GM12878 (cell line): ENCODE results near the gene FHIP1A. TPM values are rescaled to one million over a fixed set of nuclear protein-coding genes. Genes with fewer than 3 reads are reported as not detected.

Experiments used
- ATAC-seq: fragments of 200-7000 bp; cut with Tn5 transposase; 3 replicates; pipeline ENCODE4 v1.9.1; 2020; ENCODE audit warnings: mild to moderate bottlenecking, moderate library complexity
- BruUV-seq: library from RNA; stranded (reverse); fragments of 400-500 nt; replicated peaks from 2 replicates; lab custom pipeline; 2021; lab: Mats Ljungman, UMichigan
- CTCF ChIA-PET: fragments of 300-600 bp; sonication (Branson Sonifier 250); formaldehyde crosslinking; extraction: SDS; loops from one replicate; lab custom pipeline; 2021; ENCODE audit warnings: inconsistent platforms; lab: Yijun Ruan, JAX
- POLR2A ChIA-PET: fragments of 350-600 bp; formaldehyde crosslinking; extraction: SDS; loops from one replicate; lab custom pipeline; 2021; ENCODE audit warnings: inconsistent platforms; lab: Charles Lee
- RAD21 ChIA-PET: fragments of 300-600 bp; sonication (Branson Sonifier 250); formaldehyde crosslinking; loops from one replicate; lab custom pipeline; 2023; ENCODE audit warnings: antibody characterized with exemption; ENCODE audit not compliant: unreplicated experiment; lab: Charles Lee
- SMC1A ChIA-PET: fragments of 300-600 bp; sonication (Branson Sonifier 250); formaldehyde crosslinking; loops from one replicate; lab custom pipeline; 2023; ENCODE audit not compliant: unreplicated experiment, uncharacterized antibody; lab: Charles Lee
- DNase-seq: peaks from one replicate; pipeline ENCODE4 v3.0.0-alpha.2; 2011; ENCODE audit warnings: low read depth, low spot score
- FAIRE-seq: peaks from 3 replicates; lab custom pipeline; 2011; peaks lifted over from hg19 to GRCh38; lab: Jason Lieb, UNC
- H2AFZ ChIP-seq: 2 replicates; pipeline ENCODE4 v1.6.0; 2011; ENCODE audit warnings: low read depth, low read length, control low read depth; ENCODE audit not compliant: control insufficient read depth
- H3K27ac ChIP-seq: 2 replicates; pipeline ENCODE4 v1.5.1; 2011; ENCODE audit warnings: control low read depth; ENCODE audit not compliant: control insufficient read depth, insufficient read depth
- H3K27me3 ChIP-seq, 2 experiments: replicated peaks in 1 of 2; 2 replicates each; pipeline versions ENCODE4 v1.6.0 to v1.6.1; 2011; ENCODE audit warnings: low read length in 1 of 2; ENCODE audit not compliant: control insufficient read depth in 2 of 2, insufficient read depth in 2 of 2
- H3K36me3 ChIP-seq, 2 experiments: 2 replicates each; pipeline ENCODE4 v1.5.1; 2011; ENCODE audit warnings: low read length in 1 of 2; ENCODE audit not compliant: control insufficient read depth in 2 of 2, insufficient read depth in 2 of 2
- H3K4me1 ChIP-seq: 2 replicates; pipeline ENCODE4 v1.6.1; 2011; ENCODE audit warnings: mild to moderate bottlenecking, low read length, moderate library complexity, mixed read lengths; ENCODE audit not compliant: control insufficient read depth, insufficient read depth
- H3K4me2 ChIP-seq: 2 replicates; pipeline ENCODE4 v1.6.0; 2011; ENCODE audit warnings: control low read depth; ENCODE audit not compliant: control insufficient read depth, insufficient read depth
- H3K4me3 ChIP-seq: fragments of 200-600 bp; sonication (generic); 2 replicates; pipeline ENCODE4 v1.5.1; 2016
- H3K79me2 ChIP-seq: 2 replicates; pipeline ENCODE4 v1.6.0; 2011; ENCODE audit warnings: low read length; ENCODE audit not compliant: control insufficient read depth, insufficient read depth
- H3K9ac ChIP-seq: 2 replicates; pipeline ENCODE4 v1.8.0; 2011; ENCODE audit warnings: low read length, control low read depth, mixed read lengths; ENCODE audit not compliant: control insufficient read depth, insufficient read depth
- H3K9me3 ChIP-seq: replicated peaks from 3 replicates; pipeline ENCODE4 v1.5.1; 2011; ENCODE audit warnings: mild to moderate bottlenecking, low read length; ENCODE audit not compliant: control insufficient read depth, insufficient read depth
- H4K20me1 ChIP-seq: 2 replicates; pipeline ENCODE4 v1.6.0; 2011; ENCODE audit not compliant: control insufficient read depth, insufficient read depth
- BCL3 ChIP-seq: IDR thresholded peaks from 2 replicates; pipeline ENCODE4 v1.6.1; 2011; ENCODE audit warnings: borderline replicate concordance, low read depth, mild to moderate bottlenecking, moderate library complexity, low read length; ENCODE audit not compliant: insufficient read depth, poor library complexity, severe bottlenecking
- BMI1 ChIP-seq: fragments of 450-650 bp; IDR thresholded peaks from 2 replicates; pipeline ENCODE4 v1.6.1; 2016; ENCODE audit warnings: mild to moderate bottlenecking, moderate library complexity, borderline replicate concordance
- FOXK2 ChIP-seq: fragments of 450-650 bp; IDR thresholded peaks from 2 replicates; pipeline ENCODE4 v1.6.1; 2017; ENCODE audit warnings: mild to moderate bottlenecking, moderate library complexity
- KDM1A ChIP-seq: fragments of 200-600 bp; sonication (generic); IDR thresholded peaks from 2 replicates; pipeline ENCODE4 v1.6.1; 2016; ENCODE audit warnings: borderline replicate concordance
- MXI1 ChIP-seq: fragments of 150-350 bp; IDR thresholded peaks from 2 replicates; pipeline ENCODE4 v1.6.1; 2011; ENCODE audit warnings: low read depth, mild to moderate bottlenecking, inconsistent platforms, low read length, improper control_type of control experiment
- NR2C1 ChIP-seq: fragments of 450-650 bp; IDR thresholded peaks from 2 replicates; pipeline ENCODE4 v1.6.1; 2017; ENCODE audit warnings: antibody characterized with exemption, mild to moderate bottlenecking, moderate library complexity
- POLR2AphosphoS5 ChIP-seq: IDR thresholded peaks from 2 replicates; pipeline ENCODE4 v1.6.1; 2011; ENCODE audit warnings: mild to moderate bottlenecking, low read length, inconsistent platforms
- RELB ChIP-seq: fragments of 450-650 bp; IDR thresholded peaks from 2 replicates; pipeline ENCODE4 v1.6.1; 2017; ENCODE audit warnings: low read depth, mild to moderate bottlenecking, moderate library complexity
- STAT3 ChIP-seq: IDR thresholded peaks from 2 replicates; pipeline ENCODE4 v1.6.1; 2011; ENCODE audit warnings: low read depth, low read length, improper control_type of control experiment
- USF2 ChIP-seq: IDR thresholded peaks from 2 replicates; pipeline ENCODE4 v1.6.1; 2011; ENCODE audit warnings: low read depth, low read length, improper control_type of control experiment, borderline replicate concordance
- ZNF384 ChIP-seq: IDR thresholded peaks from 2 replicates; pipeline ENCODE4 v1.6.1; 2012; ENCODE audit warnings: low read depth, mild to moderate bottlenecking, low read length, improper control_type of control experiment, borderline replicate concordance
- in situ Hi-C: fragments of 300-500 bp; cut with MboI; formaldehyde crosslinking; loops from 9 replicates; pipeline ENCODE4 v1.14.3; 2018; ENCODE audit warnings: mixed read lengths
- intact Hi-C: fragments of 100-400 bp; cut with micrococcal nuclease; formaldehyde crosslinking; loops from one replicate; pipeline ENCODE4 v1.14.2; 2022; ENCODE audit not compliant: unreplicated experiment
- polyA plus RNA-seq, 11 experiments: library from polyadenylated mRNA; depleted of rRNA in 4 of 11; unstranded in 6 of 11; stranded (reverse) in 5 of 11; fragments of >200 nt; fragmentation: Nextera tagmentation in 4 of 11; fragmentation: Illumina TruSeq in 1 of 11; extraction: Ambion mirVana in 4 of 11; extraction: Trizol in 1 of 11; gene quantifications; 1 replicate in 1 of 11; 2 replicates in 10 of 11; pipeline versions ENCODE4 v1.2.1 to v1.2.3, GENCODE V29; 2011 to 2016; ENCODE audit warnings: inconsistent platforms in 2 of 11, missing spikeins in 2 of 11, low read depth in 1 of 11
- total RNA-seq, 4 experiments: library from RNA; depleted of rRNA in 3 of 4; stranded (reverse); fragments of >200 nt in 3 of 4; fragmentation: Illumina TruSeq in 1 of 4; extraction: Trizol in 1 of 4; gene quantifications; 2 replicates each; pipeline versions ENCODE4 v1.2.1 to v1.2.3, GENCODE V29; 2013 to 2021

FHIP1A gene
- total and polyA plus RNA-seq, 10 of the 15 experiments (the other 5 are each of a cell fraction or from before 2014, with no cell fraction given) = 0.02 to 5.5 (median 0.13) TPM; not detected in 1

- TF ChIP-seq RELB (no peak), POLR2AphosphoS5 (no peak), KDM1A (no peak)
Measured at GRCh38 chr4:151431728-151432127, 22.8 kb downstream of the FHIP1A start (continued).

- ChIA-PET POLR2A (interaction anchor here (1.2 kb wide), 1 partner anchor 24 kb away, joined by 3 read pairs; no protein-coding TSS in a partner anchor), RAD21 (no interaction called here), CTCF (no interaction called here), SMC1A (no interaction called here)
- H3K4me3 ChIP-seq = no peak overlapping the region
- H3K27me3 ChIP-seq = no peaks in the 10 kb centered on the region
- H3K36me3 ChIP-seq = no peaks in the 10 kb centered on the region
- FAIRE-seq (no peak), DNase-seq (no peak), ATAC-seq (no peak)
- TF ChIP-seq ZNF384 (no peak), BMI1 (no peak), NR2C1 (peak; percentile 15; the same call in 1 of the 2 replicates), MXI1 (no peak), STAT3 (no peak), BCL3 (no peak), FOXK2 (no peak), USF2 (no peak)
- H2AFZ ChIP-seq = no peak overlapping the region
- no peak overlapping the region for H3K9ac ChIP-seq
- in situ Hi-C loops (no loop called here), intact Hi-C loops (no loop called here)
- H3K27ac ChIP-seq = no peak overlapping the region
- no peak overlapping the region for H3K4me2 ChIP-seq
- BruUV-seq = no TSS peak
- H3K9me3 ChIP-seq = no peaks in the 10 kb centered on the region
- no peaks in the 10 kb centered on the region for H4K20me1 ChIP-seq
- no peaks in the 10 kb centered on the region for H3K4me1 ChIP-seq
- no peaks in the 10 kb centered on the region for H3K79me2 ChIP-seq
Measured at GRCh38 chr4:151432654-151433053, 23.7 kb downstream of the FHIP1A start.
